ENCODE data around the gene SLC44A5.

Gene SLC44A5

DNA sequence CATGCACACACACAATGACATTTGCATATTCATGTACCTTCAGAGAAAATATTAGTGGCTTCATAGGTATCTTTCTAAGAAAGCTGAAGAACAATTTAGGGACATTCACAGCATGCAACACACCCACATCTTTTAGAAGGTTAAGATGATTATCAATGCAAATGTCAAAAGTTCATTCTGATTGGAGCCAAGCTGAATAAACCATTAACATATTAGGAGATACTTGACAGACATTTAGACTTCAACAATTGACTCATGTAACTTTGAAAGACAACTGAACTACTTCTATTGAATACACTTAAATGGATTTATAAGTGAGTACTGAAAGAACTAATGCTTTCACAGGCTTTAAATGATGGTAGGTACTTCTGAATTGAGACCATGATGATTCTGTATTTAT is 365.7 kb downstream of the SLC44A5 start:
- Histone ChIP-seq H3K27me3 (no peaks in the 10 kb centered on the region), H3K36me3 (no peaks in the 10 kb centered on the region), H3K9me3 (no peaks in the 10 kb centered on the region), H3K4me1 (ENCODE audit: control insufficient read depth in 1 of 2, insufficient read depth in 1 of 2, low read depth in 1 of 2, low read length in 1 of 2) (no peaks in the 10 kb centered on the region), H3K4me3 (ENCODE audit: low read depth in 1 of 2, low read length in 1 of 2) (no peak overlapping the region), H3K27ac (no peak overlapping the region)
- TF ChIP-seq CTCF (IDR thresholded peaks at IDR 0.05) = no peak

- Histone ChIP-seq H3K27me3 (no peaks in the 10 kb centered on the region), H3K4me1 (ENCODE audit: control insufficient read depth in 1 of 2, insufficient read depth in 1 of 2, low read depth in 1 of 2, low read length in 1 of 2) (no peaks in the 10 kb centered on the region)
- TF ChIP-seq CTCF (IDR thresholded peaks at IDR 0.05) = no peak
These were observed 367.8 kb downstream of the SLC44A5 start for GRCh38 chr1:75243124-75243523.

DNA sequence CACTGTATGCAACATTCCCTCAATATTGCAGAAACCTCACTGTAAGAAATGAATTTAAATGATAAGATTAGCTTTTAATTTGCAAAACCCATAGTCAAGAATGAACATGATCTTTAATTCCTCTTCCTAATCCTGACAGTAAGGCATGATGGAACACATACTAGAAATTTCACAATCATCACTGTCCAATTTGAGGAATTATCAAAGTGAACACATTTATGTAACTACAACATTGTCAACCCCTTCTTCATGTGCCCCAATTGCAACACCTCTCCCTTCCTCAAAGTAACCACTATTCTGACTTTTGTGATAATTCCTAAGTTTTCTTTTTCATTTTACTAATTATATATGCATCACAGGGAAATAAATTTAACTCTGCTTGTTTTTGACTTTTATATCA is 373.6 kb downstream of the SLC44A5 start:
- Histone ChIP-seq H3K27me3 (no peaks in the 10 kb centered on the region), H3K4me1 (ENCODE audit: control insufficient read depth in 1 of 2, insufficient read depth in 1 of 2, low read depth in 1 of 2, low read length in 1 of 2) (peaks cover 0 to 3% of the 10 kb centered on the region in 2 experiments), H3K27ac (no peak overlapping the region), H3K9me3 (no peaks in the 10 kb centered on the region), H3K4me3 (ENCODE audit: low read depth in 1 of 2, low read length in 1 of 2) (no peak overlapping the region), H3K36me3 (no peaks in the 10 kb centered on the region)
- TF ChIP-seq CTCF (IDR thresholded peaks at IDR 0.05) = no peak

More at GRCh38 chr1:75243124-75243523, 367.8 kb downstream of the SLC44A5 start:
- no peak overlapping the region for H3K4me3 ChIP-seq (ENCODE audit: low read depth in 1 of 2, low read length in 1 of 2)
- H3K36me3 ChIP-seq = no peaks in the 10 kb centered on the region
- H3K27ac ChIP-seq = no peak overlapping the region
- no peaks in the 10 kb centered on the region for H3K9me3 ChIP-seq

GRCh38 chr1:75234562-75234961 is 376.4 kb downstream of the SLC44A5 start:
- peaks cover 0 to 3% of the 10 kb centered on the region in 2 experiments for H3K4me1 ChIP-seq (ENCODE audit: control insufficient read depth in 1 of 2, insufficient read depth in 1 of 2, low read depth in 1 of 2, low read length in 1 of 2)
- H3K4me3 ChIP-seq (ENCODE audit: low read depth in 1 of 2, low read length in 1 of 2) = no peak overlapping the region
- no peaks in the 10 kb centered on the region for H3K27me3 ChIP-seq
- TF ChIP-seq CTCF (IDR thresholded peaks at IDR 0.05) = no peak
- no peaks in the 10 kb centered on the region for H3K9me3 ChIP-seq
- no peaks in the 10 kb centered on the region for H3K36me3 ChIP-seq
- no peak overlapping the region for H3K27ac ChIP-seq

DNA sequence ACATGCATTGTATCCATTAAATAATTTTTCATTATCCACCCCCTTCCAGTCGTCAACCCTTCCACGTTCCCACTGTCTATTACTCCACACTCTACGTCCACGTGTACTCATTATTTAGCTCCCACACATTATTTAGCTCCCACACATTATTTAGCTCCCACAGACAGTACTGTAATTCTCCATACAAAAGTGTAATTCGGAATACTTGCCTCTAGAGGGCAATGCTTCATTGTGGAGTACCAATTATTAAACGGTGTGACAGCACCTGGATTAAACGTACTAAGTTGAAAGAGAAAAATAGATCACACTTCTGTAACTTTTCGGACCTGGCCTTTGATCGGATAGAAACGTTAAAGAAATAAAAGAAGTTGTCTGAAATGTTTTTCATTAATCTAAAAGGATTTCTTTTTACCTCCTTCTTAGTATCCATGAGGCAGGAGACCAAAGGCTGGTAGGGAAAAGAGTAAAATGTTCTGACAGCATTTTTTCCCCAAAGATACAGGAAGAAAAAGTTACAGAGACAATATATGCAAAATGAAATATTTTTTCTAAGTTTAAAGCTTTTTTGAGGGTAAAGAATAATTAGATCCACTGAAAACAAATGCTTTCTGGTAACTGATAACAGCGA is 377.5 kb downstream of the SLC44A5 start:
- no peak for TF ChIP-seq CTCF (IDR thresholded peaks at IDR 0.05)
- Histone ChIP-seq H3K9me3 (no peaks in the 10 kb centered on the region), H3K4me1 (ENCODE audit: control insufficient read depth in 1 of 2, insufficient read depth in 1 of 2, low read depth in 1 of 2, low read length in 1 of 2) (peaks cover 0 to 3% of the 10 kb centered on the region in 2 experiments), H3K27ac (no peak overlapping the region), H3K4me3 (ENCODE audit: low read depth in 1 of 2, low read length in 1 of 2) (no peak overlapping the region), H3K36me3 (no peaks in the 10 kb centered on the region), H3K27me3 (no peaks in the 10 kb centered on the region)

All from neutrophil (primary cell).